A549 (cell line): ENCODE data around the gene DHRS7B.

Experiments
- CTCF ChIP-seq: fragments of >200 bp; sonication (Bioruptor Twin); formaldehyde crosslinking; IDR thresholded peaks from 3 replicates; pipeline ENCODE4 v1.5.1; 2016
- ELK1 ChIP-seq: fragments of 150-350 bp; IDR thresholded peaks from 2 replicates; pipeline ENCODE4 v1.6.1; 2014; ENCODE audit warnings: low read depth, mild to moderate bottlenecking, low read length
- EP300 ChIP-seq, 2 experiments: fragments of >200 bp; sonication (Bioruptor Twin); formaldehyde crosslinking; IDR thresholded peaks; 2 replicates in 1 of 2; 3 replicates in 1 of 2; pipeline ENCODE4 v1.6.1; 2016 to 2017
- GATA3 ChIP-seq: IDR thresholded peaks from 2 replicates; pipeline ENCODE4 v1.6.1; 2012; ENCODE audit warnings: borderline replicate concordance
- NFE2L2 ChIP-seq: fragments of 150-350 bp; conservative IDR thresholded peaks from 2 replicates; pipeline ENCODE4 v1.6.1; 2014; ENCODE audit warnings: low read length
- POLR2A ChIP-seq: IDR thresholded peaks from 2 replicates; pipeline ENCODE4 v1.6.1; 2012; ENCODE audit warnings: mild to moderate bottlenecking, low read length
- REST ChIP-seq: fragments of 200-600 bp; sonication (generic); IDR thresholded peaks from 2 replicates; pipeline ENCODE4 v1.6.1; 2016; ENCODE audit warnings: antibody characterized with exemption, mild to moderate bottlenecking, moderate library complexity
- USF2 ChIP-seq: fragments of 450-650 bp; IDR thresholded peaks from 2 replicates; pipeline ENCODE4 v1.6.1; 2014; ENCODE audit warnings: antibody characterized with exemption
- TF ChIP-seq, protein P1 (sequence below): fragments of 250-450 bp; sonication (Bioruptor Pico); IDR thresholded peaks from 2 replicates; pipeline ENCODE4 v1.5.0; 2020; ENCODE audit warnings: low read depth, mild to moderate bottlenecking, moderate library complexity

DNA sequence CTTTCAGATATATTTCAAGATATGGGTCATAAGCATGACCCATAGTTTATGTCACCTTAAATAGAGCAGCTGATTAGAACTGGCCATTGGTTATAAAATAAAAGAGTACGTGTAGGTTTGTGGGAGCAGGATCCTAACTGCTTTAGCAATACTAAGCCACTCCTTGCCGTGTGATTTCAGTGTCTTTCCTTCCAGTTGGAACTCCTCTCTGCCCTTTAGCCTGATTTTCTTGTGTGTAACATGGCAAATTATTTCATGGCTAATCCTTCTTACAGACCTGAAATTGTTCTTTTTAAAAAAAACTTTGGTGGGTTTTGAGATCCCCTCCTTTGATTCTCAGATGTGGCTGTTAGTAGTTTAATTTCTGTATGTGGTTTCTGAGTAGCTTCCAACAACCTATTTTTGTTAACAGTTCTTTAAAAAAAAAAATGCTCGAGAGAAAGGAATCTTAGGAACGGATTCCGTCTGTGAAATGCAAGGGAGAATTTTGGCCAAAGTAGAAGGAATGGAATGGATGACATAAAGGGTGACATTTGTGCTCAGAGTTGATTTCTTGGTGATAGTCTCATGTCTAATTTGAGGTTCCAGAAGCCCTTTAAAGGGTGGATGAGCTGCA, 39.9 kb downstream of the DHRS7B start:
- TF ChIP-seq GATA3 (no peak), USF2 (no peak), POLR2A (no peak), CTCF (no peak), REST (no peak), NFE2L2 (no peak), ELK1 (no peak), EP300 (IDR thresholded peaks at IDR 0.05) (no peak)
- TF ChIP-seq, protein P1, sequence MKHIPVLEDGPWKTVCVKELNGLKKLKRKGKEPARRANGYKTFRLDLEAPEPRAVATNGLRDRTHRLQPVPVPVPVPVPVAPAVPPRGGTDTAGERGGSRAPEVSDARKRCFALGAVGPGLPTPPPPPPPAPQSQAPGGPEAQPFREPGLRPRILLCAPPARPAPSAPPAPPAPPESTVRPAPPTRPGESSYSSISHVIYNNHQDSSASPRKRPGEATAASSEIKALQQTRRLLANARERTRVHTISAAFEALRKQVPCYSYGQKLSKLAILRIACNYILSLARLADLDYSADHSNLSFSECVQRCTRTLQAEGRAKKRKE (CRISPR knock-in tag), result no peak
